Rectal smooth muscle tissue (tissue), 1 donor: ENCODE measurements around the gene FAT1.
A peak's percentile ranks its signal among the peaks of the same experiment; 100 is the strongest.

ENCODE experiments used
- H3K27ac ChIP-seq: one replicate; pipeline ENCODE4 v1.7.0; 2013; ENCODE audit warnings: low read depth, low read length, inconsistent platforms
- H3K27me3 ChIP-seq: one replicate; pipeline ENCODE4 v1.7.0; 2013; ENCODE audit warnings: low read length; ENCODE audit not compliant: control insufficient read depth, insufficient read depth
- H3K36me3 ChIP-seq: one replicate; pipeline ENCODE4 v1.7.0; 2013; ENCODE audit warnings: low read length; ENCODE audit not compliant: control insufficient read depth, insufficient read depth
- H3K4me1 ChIP-seq: one replicate; pipeline ENCODE4 v1.7.0; 2013; ENCODE audit warnings: low read length; ENCODE audit not compliant: control insufficient read depth, insufficient read depth
- H3K4me3 ChIP-seq: one replicate; pipeline ENCODE4 v1.7.0; 2013; ENCODE audit warnings: low read length
- H3K9ac ChIP-seq: one replicate; pipeline ENCODE4 v1.7.0; 2013; ENCODE audit warnings: low read length

Gene FAT1

DNA sequence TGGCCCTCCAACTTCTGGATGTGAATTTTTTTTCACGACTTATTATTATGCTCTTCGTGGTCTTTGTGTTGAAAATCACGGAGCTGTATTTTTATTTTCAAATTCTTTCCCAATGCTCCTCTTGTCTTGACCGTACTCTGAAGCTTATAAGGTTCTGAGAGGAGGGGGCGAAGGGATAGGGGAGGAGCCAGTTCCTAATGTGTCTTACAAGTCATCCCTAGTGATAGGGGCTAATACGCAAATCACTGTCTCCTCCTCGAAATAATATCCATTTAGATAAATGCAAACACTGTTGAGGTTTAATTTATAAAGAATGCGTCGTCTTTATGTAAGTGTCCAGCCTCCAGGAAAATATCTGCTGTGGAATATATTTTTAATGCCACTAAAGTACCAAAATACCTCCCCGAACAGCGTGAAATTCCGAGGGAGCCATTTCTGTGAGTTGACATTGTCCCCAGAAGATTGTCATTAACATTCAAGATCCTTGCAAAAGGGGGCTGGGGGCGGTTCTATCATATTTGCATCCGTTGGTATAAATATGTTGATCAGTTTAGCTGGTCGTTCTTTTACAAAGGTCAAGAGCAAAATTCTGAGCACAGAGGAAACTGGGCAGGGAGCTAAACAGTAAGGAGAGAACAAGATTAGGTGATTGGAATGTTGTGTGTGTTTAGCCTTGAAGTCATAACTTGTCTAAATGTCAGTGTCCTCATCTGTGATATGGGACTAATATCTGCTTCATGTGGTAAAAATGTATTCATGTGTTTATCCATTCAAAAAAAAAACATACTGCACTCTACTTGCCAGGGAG lies 3.7 kb upstream of the FAT1 start:
- Histone ChIP-seq H3K4me1 (no peaks in the 10 kb centered on the region), H3K27ac (peak overlapping the region; percentile 90), H3K4me3 (peak overlapping the region; percentile 89), H3K9ac (peak overlapping the region; percentile 53), H3K36me3 (no peaks in the 10 kb centered on the region), H3K27me3 (no peaks in the 10 kb centered on the region)

DNA sequence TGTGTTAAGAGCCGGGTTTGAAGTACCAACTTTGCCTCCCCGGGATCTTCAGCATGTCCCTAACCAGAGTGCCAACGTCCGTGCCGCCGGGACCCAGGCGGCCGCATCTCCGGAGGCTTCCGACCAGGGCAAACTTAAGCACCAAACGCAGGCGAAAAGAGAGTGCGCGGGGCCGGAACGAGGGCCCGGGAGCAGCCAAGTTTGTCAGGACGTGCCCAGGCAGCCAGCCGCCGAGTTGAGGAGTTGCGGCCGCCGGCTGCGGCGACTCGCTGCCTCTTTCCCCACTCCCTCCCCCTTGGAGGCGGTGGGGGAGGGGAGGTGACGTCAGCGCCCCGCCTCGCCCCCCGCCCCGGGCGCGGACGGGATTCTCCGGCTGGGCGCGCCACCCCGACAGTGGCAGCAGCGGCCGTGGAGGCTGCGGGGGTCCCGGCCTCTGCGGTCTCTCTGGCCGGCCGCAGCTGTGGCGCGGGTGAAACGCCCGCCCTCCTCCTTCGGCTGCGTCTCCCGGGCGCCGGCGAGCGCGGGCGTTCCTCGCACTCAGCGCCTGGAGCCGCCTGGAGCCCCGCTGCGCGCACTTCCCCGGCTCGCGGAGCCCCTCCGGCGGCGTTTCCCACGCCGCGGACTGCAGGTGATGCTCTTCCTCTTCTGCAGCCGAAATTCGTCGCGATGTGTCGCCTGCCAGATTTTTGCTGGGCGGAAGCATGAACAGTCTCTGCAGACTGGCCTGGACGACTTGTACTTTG lies 2.9 kb upstream of the FAT1 start:
- H3K9ac ChIP-seq = peak overlapping the region; percentile 80
- no peaks in the 10 kb centered on the region for H3K27me3 ChIP-seq
- H3K4me1 ChIP-seq = peaks cover 2% of the 10 kb centered on the region
- no peaks in the 10 kb centered on the region for H3K36me3 ChIP-seq
- peak overlapping the region; percentile 89 for H3K4me3 ChIP-seq
- peak overlapping the region; percentile 90 for H3K27ac ChIP-seq

DNA sequence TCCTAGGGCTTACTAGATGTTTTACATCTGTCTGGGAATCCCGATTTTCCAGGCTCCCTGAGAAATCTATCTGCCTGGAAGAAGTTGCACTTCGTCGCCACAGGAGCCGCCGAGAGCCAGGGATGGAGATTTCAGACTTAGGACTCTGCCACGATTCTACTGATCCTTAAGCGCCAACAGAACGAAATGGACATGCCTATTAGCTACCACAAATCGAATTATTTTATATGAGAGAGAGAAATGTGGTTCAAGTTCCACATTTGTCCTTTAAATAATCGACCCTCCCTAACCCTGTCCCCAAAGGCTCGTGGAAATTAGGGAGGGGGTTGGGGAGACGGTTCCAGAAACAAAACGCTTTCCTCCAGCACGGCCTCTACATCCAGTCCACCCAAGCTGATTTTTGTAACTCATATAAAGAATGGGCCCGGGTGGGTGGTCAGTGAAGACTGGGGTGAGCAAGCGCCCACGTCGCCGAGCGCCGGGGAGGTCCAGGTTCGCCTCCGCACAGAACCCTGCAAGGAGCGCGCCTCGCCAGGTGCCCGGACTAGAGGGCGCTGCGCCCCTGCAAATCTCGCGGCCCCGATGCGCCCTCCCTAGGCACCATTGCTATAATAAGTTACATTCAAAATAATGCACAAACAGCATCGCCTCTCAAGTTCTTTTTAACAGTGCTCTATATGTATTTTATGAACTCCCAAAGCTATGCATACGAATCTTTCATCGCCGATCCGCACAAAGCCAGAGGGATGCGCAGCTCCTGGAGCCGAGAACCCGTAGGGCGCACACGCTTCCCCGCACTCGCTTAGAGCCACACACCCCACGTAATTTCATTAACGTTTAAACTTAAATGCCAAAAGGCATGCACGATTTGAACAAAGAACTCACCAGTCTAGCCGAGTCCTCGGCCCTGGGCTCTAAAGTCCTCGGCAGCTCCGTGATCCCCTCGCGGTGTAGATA lies 2.1 kb upstream of the FAT1 start:
- Histone ChIP-seq H3K4me3 (peak overlapping the region; percentile 89), H3K9ac (peak overlapping the region; percentile 80), H3K36me3 (no peaks in the 10 kb centered on the region), H3K27ac (peak overlapping the region; percentile 91), H3K4me1 (peaks cover 2% of the 10 kb centered on the region), H3K27me3 (no peaks in the 10 kb centered on the region)

DNA sequence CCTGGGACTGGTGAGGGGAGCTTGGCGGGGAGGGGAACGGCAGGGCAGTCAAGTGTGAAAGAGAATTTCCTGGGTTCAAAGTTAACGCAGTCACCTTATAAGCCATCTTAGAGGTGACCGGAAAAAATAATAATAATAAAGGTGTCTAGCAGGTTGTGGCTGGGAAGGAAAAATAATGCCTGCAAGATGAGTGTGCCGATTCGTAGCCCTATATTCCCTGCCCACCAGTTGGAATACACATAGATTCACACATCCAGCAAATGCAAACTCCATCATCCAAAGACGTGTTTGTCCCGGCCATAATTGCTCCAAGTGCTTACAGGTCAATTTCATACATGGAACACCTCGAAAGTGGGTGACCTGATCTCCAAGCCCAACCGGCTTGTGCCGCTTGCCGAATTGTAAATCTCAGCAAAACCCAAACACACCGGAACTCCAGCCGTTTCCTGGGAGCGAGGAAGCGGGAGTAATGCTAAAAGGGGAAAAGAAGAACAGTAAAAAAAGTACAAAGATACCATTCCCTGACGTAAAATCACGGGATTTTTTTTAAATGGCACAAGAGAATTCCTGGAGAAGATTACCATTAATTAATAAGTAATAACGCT lies 1.3 kb upstream of the FAT1 start:
- peak overlapping the region; percentile 89 for H3K4me3 ChIP-seq
- peak overlapping the region; percentile 91 for H3K27ac ChIP-seq
- H3K36me3 ChIP-seq = no peaks in the 10 kb centered on the region
- peak overlapping the region; percentile 27 for H3K9ac ChIP-seq
- H3K4me1 ChIP-seq = peaks cover 5% of the 10 kb centered on the region
- H3K27me3 ChIP-seq = no peaks in the 10 kb centered on the region

DNA sequence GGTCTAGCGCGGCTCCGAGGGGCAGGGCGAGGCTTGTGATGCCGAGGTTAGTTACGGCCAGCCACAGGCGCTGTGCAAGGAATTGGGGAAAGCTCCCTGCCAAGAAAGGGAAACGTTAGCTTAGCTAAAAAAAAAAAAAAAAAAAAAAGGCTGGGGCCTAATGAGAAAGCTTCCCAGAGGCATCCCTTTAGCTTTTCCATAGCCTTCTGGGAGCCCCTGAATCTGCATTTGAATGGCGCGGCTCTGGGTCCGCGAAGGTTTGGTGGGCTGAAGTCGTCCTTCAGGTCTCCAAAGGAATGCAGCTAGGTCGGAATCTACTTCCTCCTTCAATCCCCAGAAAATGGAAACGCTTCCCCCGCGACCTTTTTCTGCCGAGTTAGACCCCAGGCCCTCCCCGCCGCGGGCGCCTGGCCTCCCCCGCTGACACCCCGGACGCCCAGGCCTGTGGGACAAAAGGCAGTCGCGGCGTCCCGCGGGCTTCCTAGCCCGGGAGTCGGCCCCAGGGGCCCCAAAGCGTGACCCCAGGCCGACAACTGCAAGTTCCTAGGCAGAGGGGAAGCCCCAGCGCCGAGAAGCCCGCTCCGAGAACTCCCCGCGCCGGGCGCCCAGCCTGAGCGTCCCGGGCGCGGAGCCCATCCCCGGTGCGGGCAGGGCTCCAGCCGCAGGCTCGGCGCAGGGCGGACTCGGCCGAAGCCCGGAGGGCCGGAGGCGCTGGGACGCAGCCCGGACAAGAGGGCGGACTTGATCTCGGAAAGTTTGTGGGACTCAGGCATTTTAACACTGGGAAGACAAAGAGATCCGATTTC lies 605 bp upstream of the FAT1 start:
- H3K27me3 ChIP-seq = no peaks in the 10 kb centered on the region
- H3K9ac ChIP-seq = peak overlapping the region; percentile 57
- H3K4me3 ChIP-seq = peak overlapping the region; percentile 89
- peaks cover 5% of the 10 kb centered on the region for H3K4me1 ChIP-seq
- H3K27ac ChIP-seq = peak overlapping the region; percentile 91
- H3K36me3 ChIP-seq = no peaks in the 10 kb centered on the region

DNA sequence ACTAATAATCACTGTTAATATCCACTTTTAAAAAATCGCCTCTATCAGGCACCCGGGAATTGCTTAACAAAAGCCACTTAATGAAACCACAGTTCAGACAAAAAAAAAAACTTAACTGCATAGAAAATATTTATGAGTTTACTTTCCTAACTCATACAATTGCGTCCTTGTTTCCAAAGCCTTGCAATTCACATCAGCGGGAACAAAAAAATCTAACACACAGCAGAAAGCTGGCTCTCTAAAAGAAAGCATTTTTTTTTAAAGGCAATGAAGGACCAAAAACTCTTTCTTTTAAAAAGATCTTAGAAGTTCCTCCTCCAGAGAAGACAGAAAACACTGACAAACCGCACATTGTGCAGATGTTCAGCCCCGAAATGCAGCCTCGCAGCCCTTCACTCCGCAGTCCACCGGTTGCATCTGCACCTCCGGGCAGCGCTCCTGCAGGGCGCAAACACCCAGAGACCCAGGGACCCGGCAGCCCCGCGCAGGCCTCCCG lies 812 bp downstream of the FAT1 start:
- Histone ChIP-seq H3K4me1 (peaks cover 5% of the 10 kb centered on the region), H3K27me3 (no peaks in the 10 kb centered on the region), H3K27ac (peak overlapping the region; percentile 91), H3K4me3 (peak overlapping the region; percentile 74), H3K36me3 (no peaks in the 10 kb centered on the region), H3K9ac (no peak overlapping the region)

DNA sequence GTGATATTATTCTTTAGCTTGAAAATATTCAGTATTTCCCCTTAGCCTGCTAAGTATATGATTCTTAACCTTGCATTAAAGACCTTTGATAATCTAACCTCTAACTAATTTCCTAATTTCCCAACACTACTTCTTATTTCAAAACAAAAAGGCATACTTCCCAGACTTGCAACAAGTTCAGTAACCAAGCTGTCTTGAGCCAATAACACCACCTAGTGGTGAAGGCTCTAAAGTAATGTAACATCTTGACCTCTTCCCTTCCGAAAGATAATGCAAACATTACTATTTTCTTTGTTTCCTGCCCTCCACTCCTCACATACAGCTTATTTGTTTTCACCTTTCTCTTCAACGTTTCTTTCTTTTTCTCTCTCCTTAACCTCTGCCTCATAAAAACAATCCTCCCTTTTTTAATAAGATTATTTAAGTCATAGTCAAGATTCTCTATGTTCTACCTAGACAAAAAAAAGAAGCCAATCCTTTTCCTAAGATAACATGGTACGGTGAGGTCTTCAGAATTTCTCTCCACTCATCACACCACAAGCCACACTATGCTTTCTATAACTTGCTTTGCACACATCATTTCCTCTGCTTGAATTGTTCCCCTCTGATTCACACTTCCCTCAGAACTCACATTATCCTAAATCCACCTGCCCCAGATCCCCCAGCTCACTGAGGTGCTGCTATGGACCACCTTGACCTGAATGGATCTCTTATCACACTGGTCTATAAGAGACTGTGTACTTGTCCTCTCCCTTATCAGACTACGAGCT lies 3.5 kb downstream of the FAT1 start:
- Histone ChIP-seq H3K9ac (peak overlapping the region; percentile 21), H3K27me3 (no peaks in the 10 kb centered on the region), H3K36me3 (no peaks in the 10 kb centered on the region), H3K4me3 (no peak overlapping the region), H3K27ac (no peak overlapping the region), H3K4me1 (peaks cover 5% of the 10 kb centered on the region)

DNA sequence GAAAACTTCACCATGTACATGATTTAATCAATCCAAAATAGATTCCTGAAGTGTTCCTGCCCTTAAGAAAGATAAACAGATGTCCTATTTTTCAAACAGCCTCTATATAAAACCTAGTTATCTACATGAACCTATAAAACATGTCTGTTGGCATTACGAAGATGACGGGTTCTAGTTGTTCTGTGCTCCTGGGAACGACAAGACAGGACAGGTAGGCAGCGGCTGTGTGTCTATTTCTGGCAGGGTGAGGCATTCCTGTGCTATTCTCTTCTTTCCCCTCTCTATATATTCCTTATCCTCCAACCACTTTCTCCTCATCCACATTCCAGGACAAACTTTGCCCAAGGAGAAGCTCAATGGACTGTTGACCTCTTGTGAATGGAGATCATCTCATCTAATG lies 6.1 kb downstream of the FAT1 start:
- H3K27ac ChIP-seq = no peak overlapping the region
- no peaks in the 10 kb centered on the region for H3K36me3 ChIP-seq
- H3K9ac ChIP-seq = no peak overlapping the region
- no peak overlapping the region for H3K4me3 ChIP-seq
- H3K27me3 ChIP-seq = no peaks in the 10 kb centered on the region
- H3K4me1 ChIP-seq = peaks cover 8% of the 10 kb centered on the region

DNA sequence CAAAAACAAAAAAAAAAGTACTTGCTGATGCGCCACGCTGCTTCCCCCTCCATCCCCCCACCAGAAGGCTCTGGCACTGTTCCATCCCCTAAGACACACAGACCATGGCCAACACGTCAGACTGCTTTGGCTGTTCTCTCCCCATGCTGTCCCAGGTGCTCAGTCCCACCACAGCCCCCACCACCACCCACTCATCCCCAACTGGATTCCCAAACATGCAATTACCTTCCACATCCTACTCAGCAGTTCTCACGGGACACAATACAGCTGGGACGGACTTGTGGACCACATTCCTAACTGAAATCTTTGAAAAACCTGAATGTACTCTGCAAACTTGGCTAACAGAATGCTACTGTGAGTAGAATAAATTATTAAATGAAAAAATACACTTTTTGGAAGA lies 8.6 kb downstream of the FAT1 start:
- Histone ChIP-seq H3K36me3 (no peaks in the 10 kb centered on the region), H3K4me3 (no peak overlapping the region), H3K27me3 (no peaks in the 10 kb centered on the region), H3K9ac (no peak overlapping the region), H3K27ac (no peak overlapping the region), H3K4me1 (peaks cover 2% of the 10 kb centered on the region)

DNA sequence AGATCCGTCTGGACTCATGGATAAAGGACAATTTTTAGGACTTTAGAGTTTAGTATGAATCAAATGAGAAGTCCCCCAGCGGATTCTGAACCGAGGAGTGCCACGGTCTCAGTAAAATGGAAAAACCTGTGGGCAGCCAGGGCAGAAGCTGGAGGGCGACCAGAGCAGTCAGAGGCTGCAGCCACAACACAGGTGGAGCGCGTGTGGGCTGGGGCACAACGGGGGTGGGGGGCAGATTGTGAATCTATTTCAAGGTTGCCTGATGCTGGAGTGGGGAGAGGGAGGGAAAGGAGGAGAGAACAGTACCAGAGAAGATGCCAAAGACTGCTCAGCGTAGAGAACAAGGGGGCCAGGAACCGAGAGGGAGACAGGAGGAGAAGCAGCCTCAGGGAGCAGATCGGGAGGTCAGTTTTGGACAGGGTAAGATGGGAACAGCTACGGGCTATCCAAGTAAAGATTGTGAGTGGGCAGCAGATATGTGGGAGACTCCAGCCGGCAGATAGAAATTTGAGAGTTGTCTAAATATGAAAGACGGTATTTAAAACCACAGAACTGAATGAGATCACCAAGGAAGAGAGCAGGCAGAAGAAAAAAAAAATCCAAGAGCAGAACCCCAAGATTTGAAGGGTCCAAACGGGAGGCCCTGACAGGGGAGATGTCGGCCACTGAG lies 9.5 kb downstream of the FAT1 start:
- H3K36me3 ChIP-seq = no peaks in the 10 kb centered on the region
- H3K27me3 ChIP-seq = no peaks in the 10 kb centered on the region
- no peak overlapping the region for H3K9ac ChIP-seq
- no peak overlapping the region for H3K27ac ChIP-seq
- no peak overlapping the region for H3K4me3 ChIP-seq
- H3K4me1 ChIP-seq = peaks cover 2% of the 10 kb centered on the region
